IPS-18c (cell line): ENCODE results near the gene SBNO2.
A peak's percentile ranks its signal among the peaks of the same experiment; 100 is the strongest.

ENCODE experiments used
- H3K4me3 ChIP-seq: 2 replicates; pipeline ENCODE4 v1.7.0; 2013; ENCODE audit warnings: low read depth, mild to moderate bottlenecking, low read length, moderate library complexity; ENCODE audit not compliant: insufficient read depth
- H3K9me3 ChIP-seq: one replicate; pipeline ENCODE4 v1.6.1; 2013; ENCODE audit warnings: mild to moderate bottlenecking, low read length, moderate library complexity; ENCODE audit not compliant: control insufficient read depth, insufficient read depth

Gene SBNO2

GRCh38 chr19:1173845-1174809 lies at the start of gene SBNO2:
TSS of gene SBNO2 (minus strand) at chr19:1174268. CDS start at chr19:1154276, 19,992 bp downstream.
- peak within 1 kb of the TSS; percentile 89 for H3K4me3 ChIP-seq
- H3K9me3 ChIP-seq = no peaks in the 10 kb centered on the region

- H3K4me3 ChIP-seq = no peak overlapping the region
- no peaks in the 10 kb centered on the region for H3K9me3 ChIP-seq
Measured at GRCh38 chr19:1223018-1223855, 49.2 kb upstream of the SBNO2 start.

- H3K9me3 ChIP-seq = peaks cover 2% of the 10 kb centered on the region
- H3K4me3 ChIP-seq = no peak overlapping the region
Measured at GRCh38 chr19:1222394-1222793, 48.3 kb upstream of the SBNO2 start.

- Histone ChIP-seq H3K4me3 (no peak overlapping the region), H3K9me3 (peaks cover 2% of the 10 kb centered on the region)
Measured at GRCh38 chr19:1221904-1222255, 47.8 kb upstream of the SBNO2 start.

GRCh38 chr19:1220976-1221903 lies 47.2 kb upstream of the SBNO2 start:
- no peak overlapping the region for H3K4me3 ChIP-seq

GRCh38 chr19:1220477-1220930 lies 46.4 kb upstream of the SBNO2 start:
- Histone ChIP-seq H3K4me3 (no peak overlapping the region), H3K9me3 (peaks cover 2% of the 10 kb centered on the region)

More at GRCh38 chr19:1220976-1221903, 47.2 kb upstream of the SBNO2 start:
- peaks cover 2% of the 10 kb centered on the region for H3K9me3 ChIP-seq

GRCh38 chr19:1219786-1220476 lies 45.9 kb upstream of the SBNO2 start:
- H3K4me3 ChIP-seq = no peak overlapping the region
- H3K9me3 ChIP-seq = peaks cover 2% of the 10 kb centered on the region

- peaks cover 2% of the 10 kb centered on the region for H3K9me3 ChIP-seq
- no peak overlapping the region for H3K4me3 ChIP-seq
Measured at GRCh38 chr19:1218751-1219567, 44.9 kb upstream of the SBNO2 start.

GRCh38 chr19:1217366-1217765 lies 43.3 kb upstream of the SBNO2 start:
- H3K9me3 ChIP-seq = peaks cover 2% of the 10 kb centered on the region
- no peak overlapping the region for H3K4me3 ChIP-seq

- H3K9me3 ChIP-seq = peaks cover 2% of the 10 kb centered on the region
- no peak overlapping the region for H3K4me3 ChIP-seq
Measured at GRCh38 chr19:1216756-1217155, 42.7 kb upstream of the SBNO2 start.

GRCh38 chr19:1214862-1215731 lies 41.0 kb upstream of the SBNO2 start:
- no peak overlapping the region for H3K4me3 ChIP-seq

GRCh38 chr19:1214299-1214861 lies 40.3 kb upstream of the SBNO2 start:
- peaks cover 2% of the 10 kb centered on the region for H3K9me3 ChIP-seq
- no peak overlapping the region for H3K4me3 ChIP-seq

More at GRCh38 chr19:1214862-1215731, 41.0 kb upstream of the SBNO2 start:
- peaks cover 2% of the 10 kb centered on the region for H3K9me3 ChIP-seq

- H3K4me3 ChIP-seq = no peak overlapping the region
Measured at GRCh38 chr19:1213391-1214286, 39.6 kb upstream of the SBNO2 start.

More at GRCh38 chr19:1213391-1214286, 39.6 kb upstream of the SBNO2 start:
- H3K9me3 ChIP-seq = peaks cover 2% of the 10 kb centered on the region
